ENCODE data around the gene OLR1. TPM values are rescaled to one million over a fixed set of nuclear protein-coding genes. Genes with fewer than 3 reads are reported as not detected.
"Not testable (repeated sequence)": the region's sequence is repeated elsewhere in the genome, so short reads cannot be mapped to it uniquely, and the experiment has no call there.

OLR1 gene
- total RNA-seq (1 to 10 TPM in 1 of 4 donors, under 1 TPM in 1, not detected in 2; 0.36 to 3.3 TPM), polyA plus RNA-seq (1 to 10 TPM in 1 of 3 donors, under 1 TPM in 1, not detected in 1; 0.10 to 1.2 TPM)

GRCh38 chr12:10171973-10172728 lies at the start of gene OLR1:
Gene OLR1 (minus strand): TSS chr12:10172132. CDS start chr12:10172077, 55 bp downstream.
- no peaks in the 10 kb centered on the region for H3K27me3 ChIP-seq
- no peak within 1 kb of the TSS for H3K27ac ChIP-seq
- H3K4me3 ChIP-seq: no peak within 1 kb of the TSS
- no peak for DNase-seq
- intact Hi-C loops (cut with DNase I): no loop called here
- no peaks in the 10 kb centered on the region for H3K9me3 ChIP-seq
- peaks cover 0 to 11% (median 4%) of the 10 kb centered on the region in 4 donors for H3K4me1 ChIP-seq
- WGBS, 2 donors: 78 to 86% methylated on average over 7 of the region's 7 CpGs
- H3K36me3 ChIP-seq: no peaks in the 10 kb centered on the region
- TF ChIP-seq POLR2AphosphoS5 (IDR thresholded peaks at IDR 0.05) (no peak), CTCF (IDR thresholded peaks at IDR 0.05) (no peak), EP300 (IDR thresholded peaks at IDR 0.05) (no peak), POLR2A (IDR thresholded peaks at IDR 0.05) (no peak)

GRCh38 chr12:10220398-10221077 lies 48.6 kb upstream of the OLR1 start:
- Histone ChIP-seq H3K27ac (peak overlapping the region; percentile 56 to 71 (median 64)), H3K4me3 (no peak overlapping the region), H3K4me1 (peaks cover 0 to 21% (median 19%) of the 10 kb centered on the region in 4 donors), H3K9me3 (no peaks in the 10 kb centered on the region), H3K27me3 (no peaks in the 10 kb centered on the region), H3K36me3 (peaks cover 32 to 72% (median 44%) of the 10 kb centered on the region in 4 donors)
- intact Hi-C loops (cut with DNase I): no loop called here
- DNase-seq: peak; percentile 92
- 78 to 80% methylated on average over 8 of the region's 8 CpGs for WGBS, 2 donors
- peak; percentile 55 to 73 (median 63) for TF ChIP-seq POLR2AphosphoS5 (IDR thresholded peaks at IDR 0.05)
- TF ChIP-seq EP300 (IDR thresholded peaks at IDR 0.05): no peak

- Histone ChIP-seq H3K36me3 (peaks cover 26 to 59% (median 38%) of the 10 kb centered on the region in 4 donors), H3K27ac (no peak overlapping the region), H3K27me3 (no peaks in the 10 kb centered on the region), H3K9me3 (no peaks in the 10 kb centered on the region), H3K4me1 (peaks cover 0 to 33% (median 29%) of the 10 kb centered on the region in 4 donors), H3K4me3 (no peak overlapping the region)
- 91 to 94% methylated on average over 6 of the region's 6 CpGs for WGBS, 2 donors
- intact Hi-C loops (cut with DNase I): loop anchor here (10.0 kb wide), 1 partner anchor 1303 kb away; the partner anchor contains the start of gene PHC1
- DNase-seq: no peak
- TF ChIP-seq POLR2AphosphoS5 (IDR thresholded peaks at IDR 0.05) (no peak), CTCF (IDR thresholded peaks at IDR 0.05) (no peak), EP300 (IDR thresholded peaks at IDR 0.05) (no peak), POLR2A (IDR thresholded peaks at IDR 0.05) (no peak)
Measured at GRCh38 chr12:10218021-10218420, 46.1 kb upstream of the OLR1 start.

DNA sequence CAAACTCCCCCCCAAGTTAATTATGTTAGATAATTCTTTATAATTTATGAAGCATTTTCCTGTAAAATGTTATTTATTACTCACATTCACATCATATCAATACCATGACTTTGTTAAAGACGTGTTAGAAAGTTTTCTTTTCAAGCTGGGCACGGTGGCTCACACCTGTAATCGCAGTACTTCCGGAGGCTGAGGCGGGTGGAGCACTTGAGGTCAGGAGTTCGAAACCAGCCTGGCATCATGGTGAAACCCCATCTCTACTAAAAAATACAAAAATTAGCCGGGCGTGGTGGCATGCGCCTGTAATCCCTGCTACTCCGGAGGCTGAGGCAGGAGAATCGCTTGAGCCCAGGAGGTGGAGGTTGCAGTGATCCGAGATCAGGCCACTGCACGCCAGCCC lies 44.0 kb upstream of the OLR1 start:
- not testable (repeated sequence) for H3K27me3 ChIP-seq, H3K4me3 ChIP-seq, DNase-seq, H3K9me3 ChIP-seq
- H3K36me3 ChIP-seq: peaks cover 8 to 38% (median 19%) of the 10 kb centered on the region in 4 donors
- peaks cover 0 to 37% (median 34%) of the 10 kb centered on the region in 4 donors for H3K4me1 ChIP-seq
- peak overlapping the region in 1 of 4 donors; percentile 100 for H3K27ac ChIP-seq
- 86 to 87% methylated on average over 13 of the region's 13 CpGs for WGBS, 2 donors
- intact Hi-C loops (cut with DNase I): loop anchor here (2.0 to 10.0 kb wide), 2 partner anchors 149 to 1301 kb away; partner anchors contain the start of gene PHC1

- intact Hi-C loops (cut with DNase I): loop anchor here (2.0 to 10.0 kb wide), 2 partner anchors 149 to 1301 kb away; partner anchors contain the start of gene PHC1
- Histone ChIP-seq H3K4me3 (peak overlapping the region; percentile 68 to 93 (median 88)), H3K27me3 (no peaks in the 10 kb centered on the region), H3K9me3 (no peaks in the 10 kb centered on the region), H3K27ac (peak overlapping the region; percentile 95 to 100 (median 100)), H3K36me3 (peaks cover 5 to 33% (median 15%) of the 10 kb centered on the region in 4 donors), H3K4me1 (peaks cover 0 to 34% (median 30%) of the 10 kb centered on the region in 4 donors)
- no peak for TF ChIP-seq EP300 (IDR thresholded peaks at IDR 0.05)
- no peak for TF ChIP-seq POLR2AphosphoS5 (IDR thresholded peaks at IDR 0.05)
- TF ChIP-seq CTCF (IDR thresholded peaks at IDR 0.05): no peak
- no peak for TF ChIP-seq POLR2A (IDR thresholded peaks at IDR 0.05)
- DNase-seq: no peak
- 50 to 53% methylated on average over 2 of the region's 2 CpGs for WGBS, 2 donors
Measured at GRCh38 chr12:10215436-10215835, 43.5 kb upstream of the OLR1 start.
